ENCODE results near the gene LHX3. TPM values are rescaled to one million over a fixed set of nuclear protein-coding genes. Genes with fewer than 3 reads are reported as not detected.
A peak's percentile ranks its signal among the peaks of the same experiment; 100 is the strongest.

LHX3 gene
- total and polyA plus RNA-seq, 2 donors (not counting 1 experiment from before 2014, with no cell fraction given), result 0.07 to 0.30 TPM

- peaks cover 91% of the 10 kb centered on the region for H3K79me2 ChIP-seq (ENCODE audit: control insufficient read depth, insufficient read depth, low read length)
- intact Hi-C loops (cut with micrococcal nuclease), result no loop called here
Measured at GRCh38 chr9:136226680-136227407, 21.9 kb upstream of the LHX3 start.

More at GRCh38 chr9:136226680-136227407, 21.9 kb upstream of the LHX3 start:
- Histone ChIP-seq H3K9ac (ENCODE audit: low read length) (peak overlapping the region; percentile 61), H2AFZ (ENCODE audit: insufficient read depth, low read depth, low read length, poor library complexity, severe bottlenecking) (no peak overlapping the region), H3K4me3 (ENCODE audit: control extremely low read depth in 1 of 5, extremely low read depth in 1 of 5, insufficient read depth in 1 of 5, low read depth in 2 of 5, low read length in 4 of 5) (no peak overlapping the region), H3K4me2 (replicated peaks; ENCODE audit: low read depth, low read length, poor library complexity, severe bottlenecking) (peak overlapping the region; percentile 73), H3K4me1 (ENCODE audit: control insufficient read depth in 2 of 2, insufficient read depth in 2 of 2, low read length in 2 of 2) (peaks cover 41 to 80% of the 10 kb centered on the region in 2 donors), H3K9me3 (ENCODE audit: control extremely low read depth in 1 of 3, control insufficient read depth in 2 of 3, insufficient read depth in 1 of 3, low read length in 2 of 3) (peaks cover 0 to 10% (median 0%) of the 10 kb centered on the region in 3 donors), H3K27ac (ENCODE audit: low read length in 2 of 2) (peak overlapping the region; percentile 95 to 100), H3K36me3 (replicated peaks in 1 of 2; ENCODE audit: control extremely low read depth in 1 of 2, control insufficient read depth in 1 of 2, extremely low read depth in 1 of 2, insufficient read depth in 2 of 2, low read length in 1 of 2) (peaks cover 0 to 69% of the 10 kb centered on the region in 2 experiments), H4K20me1 (ENCODE audit: control insufficient read depth, insufficient read depth, low read length, poor library complexity, severe bottlenecking) (peaks cover 77% of the 10 kb centered on the region), H3K27me3 (replicated peaks in 1 of 4; ENCODE audit: control extremely low read depth in 1 of 4, control insufficient read depth in 3 of 4, insufficient read depth in 4 of 4, low read length in 3 of 4) (no peaks in the 10 kb centered on the region)
- peak overlapping the region; percentile 86 for H3K4me3 Mint-ChIP-seq
- no peaks in the 10 kb centered on the region for H3K27me3 Mint-ChIP-seq
- peak overlapping the region; percentile 98 for H3K27ac Mint-ChIP-seq
- ATAC-seq (ENCODE audit: low read depth), result no peak
- no peaks in the 10 kb centered on the region for H3K9me3 Mint-ChIP-seq (ENCODE audit: insufficient read depth)
- no peak for TF ChIP-seq EZH2 (IDR thresholded peaks at IDR 0.05; ENCODE audit: borderline replicate concordance, insufficient read depth, low read depth, low read length, poor library complexity, severe bottlenecking)
- TF ChIP-seq, protein P1, sequence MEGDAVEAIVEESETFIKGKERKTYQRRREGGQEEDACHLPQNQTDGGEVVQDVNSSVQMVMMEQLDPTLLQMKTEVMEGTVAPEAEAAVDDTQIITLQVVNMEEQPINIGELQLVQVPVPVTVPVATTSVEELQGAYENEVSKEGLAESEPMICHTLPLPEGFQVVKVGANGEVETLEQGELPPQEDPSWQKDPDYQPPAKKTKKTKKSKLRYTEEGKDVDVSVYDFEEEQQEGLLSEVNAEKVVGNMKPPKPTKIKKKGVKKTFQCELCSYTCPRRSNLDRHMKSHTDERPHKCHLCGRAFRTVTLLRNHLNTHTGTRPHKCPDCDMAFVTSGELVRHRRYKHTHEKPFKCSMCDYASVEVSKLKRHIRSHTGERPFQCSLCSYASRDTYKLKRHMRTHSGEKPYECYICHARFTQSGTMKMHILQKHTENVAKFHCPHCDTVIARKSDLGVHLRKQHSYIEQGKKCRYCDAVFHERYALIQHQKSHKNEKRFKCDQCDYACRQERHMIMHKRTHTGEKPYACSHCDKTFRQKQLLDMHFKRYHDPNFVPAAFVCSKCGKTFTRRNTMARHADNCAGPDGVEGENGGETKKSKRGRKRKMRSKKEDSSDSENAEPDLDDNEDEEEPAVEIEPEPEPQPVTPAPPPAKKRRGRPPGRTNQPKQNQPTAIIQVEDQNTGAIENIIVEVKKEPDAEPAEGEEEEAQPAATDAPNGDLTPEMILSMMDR (IDR thresholded peaks at IDR 0.05), result no peak
- WGBS (ENCODE audit: insufficient coverage), result 99% methylated on average over 27 of the region's 30 CpGs
- CTCF ChIA-PET, result interaction anchor here (0.8 to 7.7 kb wide), 6 partner anchors 7 to 56 kb away, joined by 3 to 102 read pairs (median 7); no protein-coding TSS in a partner anchor
- H3K4me1 Mint-ChIP-seq, result peaks cover 84% of the 10 kb centered on the region
- POLR2A ChIA-PET, result interaction anchor here (2.4 to 6.4 kb wide), 4 partner anchors 8 to 40 kb away, joined by 8 to 53 read pairs (median 14); no protein-coding TSS in a partner anchor
- no peak for DNase-seq

All from B cell (primary cell).